Natural killer cell (primary cell): ENCODE measurements around the gene MDM4. TPM values are rescaled to one million over a fixed set of nuclear protein-coding genes. Genes with fewer than 3 reads are reported as not detected.

Experiments used
- ATAC-seq, 3 donors: fragments of 150-1000 bp in 2 of 3; fragments of 200-7000 bp in 1 of 3; cut with Tn5 transposase; 1 replicate in 1 of 3; 2 replicates in 2 of 3; pipeline ENCODE4 v1.10.0; 2021; ENCODE audit warnings: mild to moderate bottlenecking in 2 of 3, moderate library complexity in 2 of 3
- DNase-seq, 2 donors: peaks; one replicate each; pipeline versions ENCODE4 v3.0.0 to v3.0.0-alpha.2; 2013 to 2021; ENCODE audit warnings: mixed read lengths in 1 of 2
- H3K27ac ChIP-seq: one replicate; pipeline ENCODE4 v1.5.1; 2013; ENCODE audit warnings: mild to moderate bottlenecking, low read length
- H3K27me3 ChIP-seq: one replicate; pipeline ENCODE4 v1.6.1; 2013; ENCODE audit warnings: low read length; ENCODE audit not compliant: control insufficient read depth, insufficient read depth
- H3K36me3 ChIP-seq: one replicate; pipeline ENCODE4 v1.6.1; 2013; ENCODE audit warnings: low read length; ENCODE audit not compliant: control insufficient read depth, insufficient read depth
- H3K4me1 ChIP-seq: one replicate; pipeline ENCODE4 v1.6.1; 2013; ENCODE audit warnings: low read length; ENCODE audit not compliant: control insufficient read depth, insufficient read depth
- H3K4me3 ChIP-seq: one replicate; pipeline ENCODE4 v1.5.1; 2013; ENCODE audit warnings: low read length
- H3K9me3 ChIP-seq: one replicate; pipeline ENCODE4 v1.6.1; 2013; ENCODE audit warnings: low read length; ENCODE audit not compliant: control insufficient read depth, insufficient read depth
- H3K27ac Mint-ChIP-seq, 2 donors: one replicate each; pipeline ENCODE4 v1.8.0; 2022; ENCODE audit warnings: mild to moderate bottlenecking in 2 of 2, mixed read lengths in 2 of 2, moderate library complexity in 1 of 2
- H3K27me3 Mint-ChIP-seq, 2 donors: one replicate each; pipeline ENCODE4 v1.8.0; 2022; ENCODE audit warnings: low read depth in 2 of 2, mixed read lengths in 2 of 2
- H3K36me3 Mint-ChIP-seq: one replicate; pipeline ENCODE4 v1.8.0; 2022; ENCODE audit warnings: mixed read lengths
- H3K4me1 Mint-ChIP-seq, 2 donors: one replicate each; pipeline ENCODE4 v1.8.0; 2022; ENCODE audit warnings: mixed read lengths in 2 of 2
- H3K4me3 Mint-ChIP-seq: one replicate; pipeline ENCODE4 v1.8.0; 2022; ENCODE audit warnings: mild to moderate bottlenecking, moderate library complexity, mixed read lengths
- H3K9me3 Mint-ChIP-seq, 2 donors: one replicate each; pipeline ENCODE4 v1.8.0; 2022; ENCODE audit warnings: mixed read lengths in 2 of 2
- CTCF ChIP-seq: fragments of 200-600 bp; IDR thresholded peaks from one replicate; pipeline ENCODE4 v1.8.0; 2022; ENCODE audit warnings: antibody characterized with exemption
- WGBS: methylation state at CpG from one replicate; pipeline ENCODE4 v1.1.7; 2013; ENCODE audit warnings: missing lambda C conversion rate; ENCODE audit not compliant: insufficient coverage; 5-methylcytosine and 5-hydroxymethylcytosine counted together
- intact Hi-C: fragments of 100-400 bp; cut with micrococcal nuclease; formaldehyde crosslinking; loops from one replicate; pipeline ENCODE4 v1.14.2; 2022
- total RNA-seq, 4 donors: library from RNA; stranded (reverse); fragments of 120-200 nt in 1 of 4; gene quantifications; one replicate each; pipeline versions ENCODE4 v1.2.3 to v1.2.4, GENCODE V29; 2013 to 2022

Gene MDM4
- total RNA-seq, 3 donors from 2014 or later (not counting 1 experiment from before 2014, with no cell fraction given), result 295 to 324 (median 296) TPM

GRCh38 chr1:204528241-204528640 is 12.0 kb downstream of the MDM4 start:
- intact Hi-C loops, result no loop called here
- WGBS, result 98% methylated on average over 5 of the region's 5 CpGs
- Histone ChIP-seq H3K36me3 (peaks cover 84% of the 10 kb centered on the region), H3K27me3 (no peaks in the 10 kb centered on the region), H3K9me3 (peaks cover 7% of the 10 kb centered on the region), H3K4me1 (peaks cover 3% of the 10 kb centered on the region), H3K27ac (no peak overlapping the region), H3K4me3 (no peak overlapping the region)
- Mint-ChIP-seq H3K36me3 (peaks cover 23% of the 10 kb centered on the region), H3K9me3 (peaks cover 0 to 5% of the 10 kb centered on the region in 2 donors), H3K4me3 (no peak overlapping the region), H3K4me1 (peaks cover 26% of the 10 kb centered on the region in 2 donors), H3K27me3 (no peaks in the 10 kb centered on the region), H3K27ac (no peak overlapping the region)
- ATAC-seq (no peak), DNase-seq (no peak)
- no peak for TF ChIP-seq CTCF

GRCh38 chr1:204528677-204529076 is 12.5 kb downstream of the MDM4 start:
- H3K27me3 ChIP-seq, result no peaks in the 10 kb centered on the region
- H3K36me3 ChIP-seq, result peaks cover 83% of the 10 kb centered on the region
- H3K27me3 Mint-ChIP-seq, result no peaks in the 10 kb centered on the region
- no peak overlapping the region for H3K27ac Mint-ChIP-seq
- peaks cover 3% of the 10 kb centered on the region for H3K4me1 ChIP-seq
- peaks cover 0 to 3% of the 10 kb centered on the region in 2 donors for H3K9me3 Mint-ChIP-seq
- TF ChIP-seq CTCF, result no peak
- H3K27ac ChIP-seq, result no peak overlapping the region
- no peak overlapping the region for H3K4me3 ChIP-seq
- no peak for DNase-seq
- 95% methylated on average over 8 of the region's 8 CpGs for WGBS
- intact Hi-C loops, result no loop called here
- peaks cover 23 to 24% of the 10 kb centered on the region in 2 donors for H3K4me1 Mint-ChIP-seq
- H3K36me3 Mint-ChIP-seq, result peaks cover 23% of the 10 kb centered on the region
- no peak overlapping the region for H3K4me3 Mint-ChIP-seq
- ATAC-seq, result no peak
- H3K9me3 ChIP-seq, result peaks cover 5% of the 10 kb centered on the region

GRCh38 chr1:204529371-204529895 is 13.2 kb downstream of the MDM4 start:
- Histone ChIP-seq H3K9me3 (no peaks in the 10 kb centered on the region), H3K27me3 (no peaks in the 10 kb centered on the region), H3K27ac (no peak overlapping the region), H3K4me1 (no peaks in the 10 kb centered on the region), H3K4me3 (no peak overlapping the region), H3K36me3 (peaks cover 85% of the 10 kb centered on the region)
- H3K27me3 Mint-ChIP-seq, result no peaks in the 10 kb centered on the region
- 97% methylated on average over 7 of the region's 7 CpGs for WGBS
- H3K36me3 Mint-ChIP-seq, result peaks cover 23% of the 10 kb centered on the region
- H3K4me3 Mint-ChIP-seq, result no peak overlapping the region
- TF ChIP-seq CTCF, result no peak
- H3K9me3 Mint-ChIP-seq, result no peaks in the 10 kb centered on the region
- peaks cover 19 to 23% of the 10 kb centered on the region in 2 donors for H3K4me1 Mint-ChIP-seq
- no peak for DNase-seq
- peak in 2 of 3 donors; percentile 38 to 44 for ATAC-seq
- intact Hi-C loops, result no loop called here
- no peak overlapping the region for H3K27ac Mint-ChIP-seq

GRCh38 chr1:204530932-204531331 is 14.7 kb downstream of the MDM4 start:
- Histone ChIP-seq H3K4me3 (no peak overlapping the region), H3K9me3 (no peaks in the 10 kb centered on the region), H3K27me3 (no peaks in the 10 kb centered on the region), H3K4me1 (no peaks in the 10 kb centered on the region), H3K27ac (no peak overlapping the region), H3K36me3 (peaks cover 78% of the 10 kb centered on the region)
- no peaks in the 10 kb centered on the region for H3K27me3 Mint-ChIP-seq
- peaks cover 12 to 16% of the 10 kb centered on the region in 2 donors for H3K4me1 Mint-ChIP-seq
- H3K36me3 Mint-ChIP-seq, result peaks cover 18% of the 10 kb centered on the region
- DNase-seq (no peak), ATAC-seq (no peak)
- WGBS, result no CpG with 5 or more reads among the region's 1 CpG
- H3K4me3 Mint-ChIP-seq, result no peak overlapping the region
- intact Hi-C loops, result no loop called here
- no peaks in the 10 kb centered on the region for H3K9me3 Mint-ChIP-seq
- H3K27ac Mint-ChIP-seq, result peak overlapping the region; percentile 3 to 5
- TF ChIP-seq CTCF, result no peak
